HepG2 (cell line): Measurements from ENCODE around the gene PEX14. TPM values are rescaled to one million over a fixed set of nuclear protein-coding genes. Genes with fewer than 3 reads are reported as not detected.

ENCODE experiments used
- AGO2 ChIP-seq: fragments of 200-400 bp; formaldehyde crosslinking; optimal IDR thresholded peaks from 2 replicates; pipeline ENCODE3; 2017; ENCODE audit warnings: mild to moderate bottlenecking, low read depth, low read length, moderate library complexity
- ARNTL ChIP-seq: sonication (generic); formaldehyde crosslinking; IDR thresholded peaks from 2 replicates; pipeline ENCODE4 v1.4.0; 2020; ENCODE audit warnings: mild to moderate bottlenecking, missing genetic modification reagents
- CBX2 ChIP-seq, 2 experiments: fragments of 200-600 bp in 1 of 2; sonication (generic); formaldehyde crosslinking in 1 of 2; IDR thresholded peaks; 2 replicates each; pipeline versions ENCODE4 v1.7.0 to v1.8.1; 2018 to 2022; ENCODE audit warnings: low read depth in 2 of 2, low read length in 1 of 2, mild to moderate bottlenecking in 1 of 2, missing genetic modification reagents in 1 of 2
- GPN1 ChIP-seq: sonication (generic); formaldehyde crosslinking; IDR thresholded peaks from 2 replicates; pipeline ENCODE4 v1.5.1; 2020; ENCODE audit warnings: missing genetic modification reagents, borderline replicate concordance
- HNRNPK ChIP-seq: fragments of 200-400 bp; formaldehyde crosslinking; IDR thresholded peaks from 2 replicates; pipeline ENCODE4 v1.6.1; 2018; ENCODE audit warnings: low read length, low read depth, moderate library complexity, mild to moderate bottlenecking; ENCODE audit not compliant: poor library complexity, severe bottlenecking
- KDM5B ChIP-seq: sonication (generic); formaldehyde crosslinking; IDR thresholded peaks from 2 replicates; pipeline ENCODE4 v1.4.0; 2020; ENCODE audit warnings: missing genetic modification reagents, mild to moderate bottlenecking, borderline replicate concordance
- NR1H2 ChIP-seq: sonication (generic); formaldehyde crosslinking; IDR thresholded peaks from 2 replicates; pipeline ENCODE4 v1.8.1; 2022; ENCODE audit warnings: low read depth, missing genetic modification reagents, borderline replicate concordance
- POLR2G ChIP-seq: fragments of 200-400 bp; formaldehyde crosslinking; IDR thresholded peaks from 2 replicates; pipeline ENCODE4 v1.6.1; 2018; ENCODE audit warnings: mild to moderate bottlenecking, low read depth, low read length, moderate library complexity
- SCMH1 ChIP-seq: sonication (generic); formaldehyde crosslinking; IDR thresholded peaks from 2 replicates; pipeline ENCODE4 v1.9.0; 2021; ENCODE audit warnings: missing genetic modification reagents, mild to moderate bottlenecking, borderline replicate concordance
- ZNF3 ChIP-seq: IDR thresholded peaks from 2 replicates; pipeline ENCODE4 v1.7.0; 2017; ENCODE audit warnings: inconsistent platforms
- ZNF598 ChIP-seq: sonication (generic); formaldehyde crosslinking; IDR thresholded peaks from 2 replicates; pipeline ENCODE4 v1.5.1; 2020; ENCODE audit warnings: mild to moderate bottlenecking, missing genetic modification reagents, borderline replicate concordance
- ZNF605 ChIP-seq: sonication (generic); formaldehyde crosslinking; IDR thresholded peaks from 2 replicates; pipeline ENCODE4 v1.8.0; 2022; ENCODE audit warnings: mild to moderate bottlenecking, missing genetic modification reagents
- ZNF83 ChIP-seq: sonication (generic); formaldehyde crosslinking; IDR thresholded peaks from 2 replicates; pipeline ENCODE4 v1.4.0; 2020; ENCODE audit warnings: missing genetic modification reagents, mild to moderate bottlenecking, borderline replicate concordance
- polyA plus RNA-seq, 8 experiments: library from polyadenylated mRNA; depleted of rRNA in 3 of 8; stranded (reverse) in 7 of 8; unstranded in 1 of 8; fragments of >200 nt; fragmentation: Illumina TruSeq in 4 of 8; extraction: Trizol in 4 of 8; gene quantifications; 2 replicates each; pipeline versions ENCODE4 v1.2.1 to v1.2.3, GENCODE V29; 2011 to 2016; ENCODE audit warnings: low read depth in 4 of 8, missing spikeins in 1 of 8, mixed read lengths in 1 of 8; ENCODE audit not compliant: insufficient read depth in 1 of 8
- total RNA-seq, 5 experiments: library from RNA; depleted of rRNA; stranded (reverse); fragments of >200 nt; fragmentation: Illumina TruSeq; extraction: Trizol; gene quantifications; 2 replicates each; pipeline ENCODE4 v1.2.3, GENCODE V29; 2016; ENCODE audit warnings: low read depth in 1 of 5
- TF ChIP-seq, protein P1 (sequence below): sonication (generic); formaldehyde crosslinking; IDR thresholded peaks from 2 replicates; pipeline ENCODE4 v1.8.0; 2022; ENCODE audit warnings: missing genetic modification reagents, low read depth, mild to moderate bottlenecking, borderline replicate concordance
- TF ChIP-seq, protein P2 (sequence below): sonication (generic); formaldehyde crosslinking; IDR thresholded peaks from 2 replicates; pipeline ENCODE4 v1.4.0; 2020; ENCODE audit warnings: missing genetic modification reagents
- TF ChIP-seq, protein P3 (sequence below): IDR thresholded peaks from 2 replicates; pipeline ENCODE4 v1.6.1; 2016; ENCODE audit warnings: missing biosample characterization, missing genetic modification reagents, low read depth
- TF ChIP-seq, protein P4 (sequence below): sonication (generic); formaldehyde crosslinking; IDR thresholded peaks from 2 replicates; pipeline ENCODE4 v1.5.0; 2020; ENCODE audit warnings: missing genetic modification reagents
- TF ChIP-seq, protein P5 (sequence below): sonication (generic); formaldehyde crosslinking; IDR thresholded peaks from 2 replicates; pipeline ENCODE4 v1.5.0; 2020; ENCODE audit warnings: missing genetic modification reagents
- TF ChIP-seq, protein P6 (sequence below): sonication (generic); formaldehyde crosslinking; IDR thresholded peaks from 2 replicates; pipeline ENCODE4 v1.8.1; 2022; ENCODE audit warnings: mild to moderate bottlenecking, missing genetic modification reagents

The PEX14 gene
- total and polyA plus RNA-seq, 2 of the 13 experiments (the other 11 are each of a cell fraction or from before 2014, with no cell fraction given): 6.5 to 9.9 TPM

DNA sequence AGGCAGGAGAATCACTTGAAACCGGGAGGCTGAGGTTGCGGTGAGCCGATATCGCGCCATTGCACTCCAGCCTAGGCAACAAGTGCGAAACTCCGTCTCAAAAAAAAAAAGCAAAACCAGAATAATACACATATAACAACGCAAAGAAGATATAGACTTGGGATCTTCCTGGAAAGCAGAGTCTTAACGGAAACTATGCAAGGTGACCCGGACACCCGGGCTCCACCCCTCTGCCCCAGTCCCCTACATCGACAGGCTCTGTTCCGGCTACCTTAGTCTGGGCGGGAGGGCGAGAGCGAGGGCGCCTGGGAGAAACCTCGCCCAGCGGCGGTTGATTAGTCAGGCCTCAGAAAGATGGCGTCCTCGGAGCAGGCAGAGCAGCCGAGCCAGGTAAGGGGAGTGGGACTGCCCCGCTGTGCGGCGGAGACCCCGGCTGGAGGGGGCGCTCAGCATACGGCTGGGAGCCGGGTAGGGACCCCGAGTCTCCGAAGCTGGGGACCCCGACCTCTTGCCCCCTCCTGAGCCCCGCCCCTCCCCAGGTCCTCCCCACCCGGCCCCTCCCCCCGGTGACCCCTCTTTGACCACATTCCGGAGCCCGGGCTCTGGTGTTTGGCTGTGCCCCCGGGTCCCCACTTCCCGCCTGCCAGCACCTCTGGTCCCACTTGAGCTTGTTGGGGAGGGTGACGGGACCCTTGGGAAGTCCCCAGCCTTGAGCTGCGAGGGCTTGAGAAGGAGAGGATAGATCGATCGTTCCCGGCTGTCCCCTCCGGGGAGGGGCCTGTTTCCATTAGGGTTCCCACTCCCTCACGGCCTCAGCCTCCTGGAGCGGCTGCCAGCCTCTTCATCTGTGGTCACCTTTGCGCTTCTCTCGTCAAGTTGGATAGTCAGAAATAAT is at the start of gene PEX14 (continued):
- TF ChIP-seq, protein P1, sequence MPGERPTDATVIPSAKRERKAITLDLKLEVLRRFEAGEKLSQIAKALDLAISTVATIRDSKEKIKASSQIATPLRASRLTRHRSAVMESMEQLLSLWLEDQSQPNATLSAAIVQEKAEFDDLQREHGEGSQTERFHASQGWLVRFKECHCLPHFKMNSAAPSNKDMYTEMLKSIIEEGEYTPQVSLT (CRISPR knock-in tag): no peak
- peak; percentile 59; the same call in 1 of the 2 replicates for TF ChIP-seq ARNTL (CRISPR knock-in tag)
- TF ChIP-seq, protein P2, sequence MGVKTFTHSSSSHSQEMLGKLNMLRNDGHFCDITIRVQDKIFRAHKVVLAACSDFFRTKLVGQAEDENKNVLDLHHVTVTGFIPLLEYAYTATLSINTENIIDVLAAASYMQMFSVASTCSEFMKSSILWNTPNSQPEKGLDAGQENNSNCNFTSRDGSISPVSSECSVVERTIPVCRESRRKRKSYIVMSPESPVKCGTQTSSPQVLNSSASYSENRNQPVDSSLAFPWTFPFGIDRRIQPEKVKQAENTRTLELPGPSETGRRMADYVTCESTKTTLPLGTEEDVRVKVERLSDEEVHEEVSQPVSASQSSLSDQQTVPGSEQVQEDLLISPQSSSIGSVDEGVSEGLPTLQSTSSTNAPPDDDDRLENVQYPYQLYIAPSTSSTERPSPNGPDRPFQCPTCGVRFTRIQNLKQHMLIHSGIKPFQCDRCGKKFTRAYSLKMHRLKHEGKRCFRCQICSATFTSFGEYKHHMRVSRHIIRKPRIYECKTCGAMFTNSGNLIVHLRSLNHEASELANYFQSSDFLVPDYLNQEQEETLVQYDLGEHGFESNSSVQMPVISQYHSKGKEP: no peak
- TF ChIP-seq SCMH1: no peak
- TF ChIP-seq, protein P3, sequence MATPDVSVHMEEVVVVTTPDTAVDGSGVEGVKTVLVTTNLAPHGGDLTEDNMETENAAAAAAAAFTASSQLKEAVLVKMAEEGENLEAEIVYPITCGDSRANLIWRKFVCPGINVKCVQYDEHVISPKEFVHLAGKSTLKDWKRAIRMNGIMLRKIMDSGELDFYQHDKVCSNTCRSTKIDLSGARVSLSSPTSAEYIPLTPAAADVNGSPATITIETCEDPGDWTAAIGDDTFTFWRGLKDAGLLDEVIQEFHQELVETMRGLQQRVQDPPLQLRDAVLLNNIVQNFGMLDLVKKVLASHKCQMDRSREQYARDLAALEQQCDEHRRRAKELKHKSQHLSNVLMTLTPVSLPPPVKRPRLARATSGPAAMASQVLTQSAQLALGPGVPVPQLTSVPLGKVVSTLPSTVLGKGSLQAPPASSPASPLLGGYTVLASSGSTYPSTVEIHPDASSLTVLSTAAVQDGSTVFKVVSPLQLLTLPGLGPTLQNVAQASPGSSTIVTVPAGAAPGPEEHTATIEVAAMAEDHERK (CRISPR knock-in tag): no peak
- TF ChIP-seq HNRNPK: peak; percentile 66
- no peak for TF ChIP-seq AGO2
- TF ChIP-seq ZNF605: no peak
- peak; percentile 93 for TF ChIP-seq POLR2G
- TF ChIP-seq ZNF83: no peak
- TF ChIP-seq GPN1 (CRISPR knock-in tag): no peak
- no peak for TF ChIP-seq ZNF598
- TF ChIP-seq CBX2 (IDR thresholded peaks at IDR 0.05; ENCODE audit: low read depth, low read length): no peak
- TF ChIP-seq CBX2 (CRISPR knock-in tag; IDR thresholded peaks at IDR 0.05; ENCODE audit: low read depth): no peak
- TF ChIP-seq NR1H2 (CRISPR knock-in tag): no peak
- TF ChIP-seq, protein P4, sequence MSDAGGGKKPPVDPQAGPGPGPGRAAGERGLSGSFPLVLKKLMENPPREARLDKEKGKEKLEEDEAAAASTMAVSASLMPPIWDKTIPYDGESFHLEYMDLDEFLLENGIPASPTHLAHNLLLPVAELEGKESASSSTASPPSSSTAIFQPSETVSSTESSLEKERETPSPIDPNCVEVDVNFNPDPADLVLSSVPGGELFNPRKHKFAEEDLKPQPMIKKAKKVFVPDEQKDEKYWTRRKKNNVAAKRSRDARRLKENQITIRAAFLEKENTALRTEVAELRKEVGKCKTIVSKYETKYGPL (CRISPR knock-in tag): no peak
- TF ChIP-seq, protein P5, sequence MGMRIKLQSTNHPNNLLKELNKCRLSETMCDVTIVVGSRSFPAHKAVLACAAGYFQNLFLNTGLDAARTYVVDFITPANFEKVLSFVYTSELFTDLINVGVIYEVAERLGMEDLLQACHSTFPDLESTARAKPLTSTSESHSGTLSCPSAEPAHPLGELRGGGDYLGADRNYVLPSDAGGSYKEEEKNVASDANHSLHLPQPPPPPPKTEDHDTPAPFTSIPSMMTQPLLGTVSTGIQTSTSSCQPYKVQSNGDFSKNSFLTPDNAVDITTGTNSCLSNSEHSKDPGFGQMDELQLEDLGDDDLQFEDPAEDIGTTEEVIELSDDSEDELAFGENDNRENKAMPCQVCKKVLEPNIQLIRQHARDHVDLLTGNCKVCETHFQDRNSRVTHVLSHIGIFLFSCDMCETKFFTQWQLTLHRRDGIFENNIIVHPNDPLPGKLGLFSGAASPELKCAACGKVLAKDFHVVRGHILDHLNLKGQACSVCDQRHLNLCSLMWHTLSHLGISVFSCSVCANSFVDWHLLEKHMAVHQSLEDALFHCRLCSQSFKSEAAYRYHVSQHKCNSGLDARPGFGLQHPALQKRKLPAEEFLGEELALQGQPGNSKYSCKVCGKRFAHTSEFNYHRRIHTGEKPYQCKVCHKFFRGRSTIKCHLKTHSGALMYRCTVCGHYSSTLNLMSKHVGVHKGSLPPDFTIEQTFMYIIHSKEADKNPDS (CRISPR knock-in tag): no peak
- TF ChIP-seq, protein P6, sequence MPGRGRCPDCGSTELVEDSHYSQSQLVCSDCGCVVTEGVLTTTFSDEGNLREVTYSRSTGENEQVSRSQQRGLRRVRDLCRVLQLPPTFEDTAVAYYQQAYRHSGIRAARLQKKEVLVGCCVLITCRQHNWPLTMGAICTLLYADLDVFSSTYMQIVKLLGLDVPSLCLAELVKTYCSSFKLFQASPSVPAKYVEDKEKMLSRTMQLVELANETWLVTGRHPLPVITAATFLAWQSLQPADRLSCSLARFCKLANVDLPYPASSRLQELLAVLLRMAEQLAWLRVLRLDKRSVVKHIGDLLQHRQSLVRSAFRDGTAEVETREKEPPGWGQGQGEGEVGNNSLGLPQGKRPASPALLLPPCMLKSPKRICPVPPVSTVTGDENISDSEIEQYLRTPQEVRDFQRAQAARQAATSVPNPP (CRISPR knock-in tag): no peak
- TF ChIP-seq ZNF3: no peak
- 0 out of 2 replicates have a peak, but pooled peaks have one; percentile 47 for TF ChIP-seq KDM5B
